Testis (tissue), 2 donors: ENCODE measurements around the gene NOS1AP.

Experiments used
- CTCF ChIP-seq, 3 experiments: fragments of 450-650 bp in 2 of 3; fragments of 200-600 bp in 1 of 3; sonication (generic) in 1 of 3; IDR thresholded peaks; one replicate each; pipeline ENCODE4 v1.5.1; 2016 to 2019; ENCODE audit warnings: antibody characterized with exemption in 3 of 3, mild to moderate bottlenecking in 2 of 3, moderate library complexity in 1 of 3
- POLR2A ChIP-seq: fragments of 450-650 bp; IDR thresholded peaks from one replicate; pipeline ENCODE4 v1.6.1; 2017; ENCODE audit warnings: antibody characterized with exemption, mild to moderate bottlenecking, moderate library complexity

GRCh38 chr1:162316187-162316586, 246.7 kb downstream of the NOS1AP start:
- TF ChIP-seq CTCF (IDR thresholded peaks at IDR 0.05) (no peak), POLR2A (no peak)
